Neural progenitor cell (in vitro differentiated cells): ENCODE data around the gene PARP14.

Experiments
- CTCF ChIP-seq: fragments of 200-600 bp; sonication (generic); IDR thresholded peaks from 2 replicates; pipeline ENCODE4 v1.5.1; 2017; ENCODE audit warnings: antibody characterized with exemption, mild to moderate bottlenecking
- EZH2phosphoT487 ChIP-seq: fragments of 200-600 bp; sonication (generic); IDR thresholded peaks from 2 replicates; pipeline ENCODE4 v1.6.1; 2017; ENCODE audit warnings: antibody characterized with exemption

DNA sequence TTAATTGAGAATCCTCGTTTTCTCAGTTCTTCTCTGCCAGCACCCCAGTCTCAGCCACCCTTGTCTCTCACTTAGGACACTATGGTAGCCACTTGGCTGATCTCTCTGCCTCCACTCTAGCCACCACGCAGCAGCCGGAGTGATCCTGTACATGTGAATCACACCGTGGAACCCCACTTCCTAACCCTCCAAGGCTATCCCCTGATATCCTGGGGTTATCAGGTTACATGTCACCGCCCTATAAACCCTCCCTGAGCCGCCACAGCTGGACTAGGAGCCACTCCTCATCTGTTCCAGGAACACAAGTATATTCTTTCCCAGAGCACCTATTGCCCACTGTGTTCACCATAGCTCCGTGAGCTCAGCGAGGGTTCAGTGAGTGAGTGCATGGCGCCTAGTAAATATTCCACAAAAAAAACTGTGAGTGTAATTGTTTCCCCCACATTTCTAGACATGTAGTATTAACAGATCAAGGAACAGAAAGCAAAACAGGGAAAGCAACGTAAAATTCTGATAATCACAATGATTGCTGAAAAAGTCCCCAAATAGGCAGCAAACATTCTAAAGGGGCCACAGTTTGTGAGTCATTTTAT, 661 bp upstream of the PARP14 start:
- TF ChIP-seq CTCF (no peak), EZH2phosphoT487 (no peak)
